Cardiac septum (tissue), 1 donor: ENCODE data around the gene PIM1. TPM values are rescaled to one million over a fixed set of nuclear protein-coding genes. Genes with fewer than 3 reads are reported as not detected.
A peak's percentile ranks its signal among the peaks of the same experiment; 100 is the strongest.
"Not testable (repeated sequence)": the region's sequence is repeated elsewhere in the genome, so short reads cannot be mapped to it uniquely, and the experiment has no call there.

Experiments used
- DNase-seq: peaks from one replicate; pipeline ENCODE4 v3.0.0-alpha.2; 2020; ENCODE audit warnings: low spot score
- intact Hi-C: fragments of 100-400 bp; cut with DNase I; formaldehyde crosslinking; loops from one replicate; pipeline ENCODE4 v1.14.0; 2022
- long read RNA-seq: library from polyadenylated mRNA; unstranded; transcript quantifications from one replicate; pipeline ENCODE4 v2.0.0, GENCODE V29; 2021
- total RNA-seq: library from RNA; stranded (reverse); fragmentation: NEBNext Ultra II Directional; extraction: Animal tissue kit (Norgen Biotek cat#: 25700); gene quantifications from one replicate; pipeline ENCODE4 v1.2.1, GENCODE V29; 2021
- donor health status: DM: no; HTN: no; CAD: no.

Gene PIM1
- total RNA-seq, result 16.6 TPM
- long read RNA-seq, transcript PIM1-201 (6 exons, 2,650 nt), result major isoform, 28 of 34 reads
- long read RNA-seq, partial matches to known transcripts, result 2 of 34 reads
- long read RNA-seq, other reads (novel, unspliced or antisense), result 4 of 34 reads

GRCh38 chr6:37169496-37170272 lies at the start of gene PIM1:
Gene PIM1, plus strand, starts transcription at chr6:37170152. Its CDS starts 424 bp downstream, at chr6:37170576.
- intact Hi-C loops, result loop anchor here (2.0 to 10.0 kb wide), 5 partner anchors 33 to 405 kb away; partner anchors contain the start of gene C6orf89

GRCh38 chr6:37121556-37121955 lies 48.4 kb upstream of the PIM1 start:
- intact Hi-C loops, result no loop called here
- DNase-seq, result no peak

More at GRCh38 chr6:37169496-37170272, at the start of gene PIM1:
- peak; percentile 100 for DNase-seq

GRCh38 chr6:37122861-37123260 lies 47.1 kb upstream of the PIM1 start:
- DNase-seq, result no peak

GRCh38 chr6:37123957-37124729 lies 45.8 kb upstream of the PIM1 start:
- intact Hi-C loops, result no loop called here
- DNase-seq, result no peak

More at GRCh38 chr6:37122861-37123260, 47.1 kb upstream of the PIM1 start:
- intact Hi-C loops, result no loop called here

GRCh38 chr6:37125774-37126492 lies 44.0 kb upstream of the PIM1 start:
- intact Hi-C loops, result loop anchor here (5.0 kb wide), 1 partner anchor 69 kb away; no protein-coding TSS in a partner anchor
- DNase-seq, result no peak

GRCh38 chr6:37126493-37126958 lies 43.4 kb upstream of the PIM1 start:
- no peak for DNase-seq
- intact Hi-C loops, result loop anchor here (5.0 kb wide), 1 partner anchor 69 kb away; no protein-coding TSS in a partner anchor

GRCh38 chr6:37126961-37127616 lies 42.9 kb upstream of the PIM1 start:
- intact Hi-C loops, result loop anchor here (5.0 kb wide), 1 partner anchor 70 kb away; no protein-coding TSS in a partner anchor
- no peak for DNase-seq

GRCh38 chr6:37127961-37128862 lies 41.7 kb upstream of the PIM1 start:
- intact Hi-C loops, result loop anchor here (5.0 kb wide), 1 partner anchor 71 kb away; no protein-coding TSS in a partner anchor
- no peak for DNase-seq

- intact Hi-C loops, result loop anchor here (5.0 kb wide), 1 partner anchor 72 kb away; no protein-coding TSS in a partner anchor
- not testable (repeated sequence) for DNase-seq
Measured at GRCh38 chr6:37128863-37129443, 41.0 kb upstream of the PIM1 start.

GRCh38 chr6:37129566-37129965 lies 40.4 kb upstream of the PIM1 start:
- DNase-seq, result no peak
- intact Hi-C loops, result loop anchor here (5.0 kb wide), 1 partner anchor 72 kb away; no protein-coding TSS in a partner anchor

- intact Hi-C loops, result no loop called here
- peak; percentile 82 for DNase-seq
Measured at GRCh38 chr6:37130704-37131103, 39.2 kb upstream of the PIM1 start.

- DNase-seq, result peak; percentile 89
- intact Hi-C loops, result no loop called here
Measured at GRCh38 chr6:37131104-37131959, 38.6 kb upstream of the PIM1 start.

- intact Hi-C loops, result no loop called here
- no peak for DNase-seq
Measured at GRCh38 chr6:37131960-37132253, 38.0 kb upstream of the PIM1 start.

GRCh38 chr6:37134036-37134395 lies 35.9 kb upstream of the PIM1 start:
- intact Hi-C loops, result no loop called here
- DNase-seq, result no peak

GRCh38 chr6:37134396-37135191 lies 35.4 kb upstream of the PIM1 start:
- DNase-seq, result no peak
- intact Hi-C loops, result no loop called here
